ENCODE results near the gene EIF4G1. TPM values are rescaled to one million over a fixed set of nuclear protein-coding genes. Genes with fewer than 3 reads are reported as not detected.
"Not testable (repeated sequence)": the region's sequence is repeated elsewhere in the genome, so short reads cannot be mapped to it uniquely, and the experiment has no call there.

Gene EIF4G1
- total RNA-seq (2014; rRNA removed; shearing (Covaris generic); ENCODE audit: low replicate concordance): 378 and 439 TPM in 2 replicates

- Histone ChIP-seq H3K36me3 (peaks cover 48% of the 10 kb centered on the region), H3K4me3 (peak within 1 kb of the TSS; percentile 87), H3K9me3 (no peaks in the 10 kb centered on the region), H3K27me3 (0 out of 2 replicates have a peak, but pooled peaks cover 2% of the 10 kb centered on the region)
- DNase-seq: peak; percentile 95
These were observed at the start of gene EIF4G1 for GRCh38 chr3:184314363-184314699. Gene EIF4G1, plus strand, starts transcription at chr3:184314606. Its CDS starts 1,191 bp downstream, at chr3:184315797.

GRCh38 chr3:184267249-184267648, 47.2 kb upstream of the EIF4G1 start:
- H3K4me3 ChIP-seq, H3K36me3 ChIP-seq, H3K27me3 ChIP-seq, H3K9me3 ChIP-seq, DNase-seq: not testable (repeated sequence)

GRCh38 chr3:184272269-184272668, 42.1 kb upstream of the EIF4G1 start:
- H3K36me3 ChIP-seq: no peaks in the 10 kb centered on the region
- H3K4me3 ChIP-seq: no peak overlapping the region
- H3K27me3 ChIP-seq: peaks cover 11% of the 10 kb centered on the region; the same call in 1 of the 2 replicates
- no peak for DNase-seq
- no peaks in the 10 kb centered on the region for H3K9me3 ChIP-seq

GRCh38 chr3:184275381-184275701, 39.1 kb upstream of the EIF4G1 start:
- Histone ChIP-seq H3K36me3 (no peaks in the 10 kb centered on the region), H3K4me3 (no peak overlapping the region), H3K9me3 (no peaks in the 10 kb centered on the region), H3K27me3 (peaks cover 5% of the 10 kb centered on the region; the same call in 1 of the 2 replicates)
- DNase-seq: no peak

GRCh38 chr3:184275961-184276910, 38.2 kb upstream of the EIF4G1 start, which contains the start of gene ECE2:
Gene ECE2, plus strand, starts transcription at chr3:184276022. Its CDS starts 132 bp downstream, at chr3:184276154.
- Histone ChIP-seq H3K4me3 (no peak within 1 kb of the TSS), H3K9me3 (no peaks in the 10 kb centered on the region), H3K36me3 (no peaks in the 10 kb centered on the region), H3K27me3 (peaks cover 5% of the 10 kb centered on the region; the same call in 1 of the 2 replicates)
- peak; percentile 43 for DNase-seq

- Histone ChIP-seq H3K27me3 (peaks cover 5% of the 10 kb centered on the region; the same call in 1 of the 2 replicates), H3K4me3 (no peak overlapping the region), H3K36me3 (no peaks in the 10 kb centered on the region), H3K9me3 (no peaks in the 10 kb centered on the region)
- no peak for DNase-seq
These were observed 37.0 kb upstream of the EIF4G1 start for GRCh38 chr3:184277366-184277765.

GRCh38 chr3:184282941-184283340, 31.5 kb upstream of the EIF4G1 start:
- H3K4me3 ChIP-seq: no peak overlapping the region
- DNase-seq: no peak

GRCh38 chr3:184283681-184284080, 30.7 kb upstream of the EIF4G1 start:
- no peak for DNase-seq
- Histone ChIP-seq H3K36me3 (no peaks in the 10 kb centered on the region), H3K27me3 (peaks cover 4% of the 10 kb centered on the region; the same call in 1 of the 2 replicates), H3K9me3 (no peaks in the 10 kb centered on the region), H3K4me3 (no peak overlapping the region)

More at GRCh38 chr3:184282941-184283340, 31.5 kb upstream of the EIF4G1 start:
- Histone ChIP-seq H3K36me3 (no peaks in the 10 kb centered on the region), H3K27me3 (no peaks in the 10 kb centered on the region), H3K9me3 (no peaks in the 10 kb centered on the region)

GRCh38 chr3:184284696-184285095, 29.7 kb upstream of the EIF4G1 start:
- Histone ChIP-seq H3K9me3 (no peaks in the 10 kb centered on the region), H3K4me3 (no peak overlapping the region), H3K36me3 (no peaks in the 10 kb centered on the region), H3K27me3 (peaks cover 4% of the 10 kb centered on the region; the same call in 1 of the 2 replicates)
- peak; percentile 71 for DNase-seq

- H3K4me3 ChIP-seq: no peak overlapping the region
- H3K9me3 ChIP-seq: no peaks in the 10 kb centered on the region
- H3K36me3 ChIP-seq: no peaks in the 10 kb centered on the region
- DNase-seq: peak; percentile 64
- H3K27me3 ChIP-seq: peaks cover 4% of the 10 kb centered on the region; the same call in 1 of the 2 replicates
These were observed 24.9 kb upstream of the EIF4G1 start for GRCh38 chr3:184289426-184289938.

- no peak for DNase-seq
- no peaks in the 10 kb centered on the region for H3K36me3 ChIP-seq
- peaks cover 4% of the 10 kb centered on the region; the same call in 1 of the 2 replicates for H3K27me3 ChIP-seq
- no peak overlapping the region for H3K4me3 ChIP-seq
- H3K9me3 ChIP-seq: no peaks in the 10 kb centered on the region
These were observed 24.1 kb upstream of the EIF4G1 start for GRCh38 chr3:184290331-184290730.

GRCh38 chr3:184291044-184291737, 23.2 kb upstream of the EIF4G1 start:
- H3K9me3 ChIP-seq: no peaks in the 10 kb centered on the region
- no peak overlapping the region for H3K4me3 ChIP-seq
- peaks cover 4% of the 10 kb centered on the region; the same call in 1 of the 2 replicates for H3K27me3 ChIP-seq
- DNase-seq: no peak
- H3K36me3 ChIP-seq: no peaks in the 10 kb centered on the region

- Histone ChIP-seq H3K27me3 (peaks cover 4% of the 10 kb centered on the region; the same call in 1 of the 2 replicates), H3K36me3 (no peaks in the 10 kb centered on the region), H3K9me3 (no peaks in the 10 kb centered on the region), H3K4me3 (no peak overlapping the region)
- no peak for DNase-seq
These were observed 22.5 kb upstream of the EIF4G1 start for GRCh38 chr3:184291738-184292445.

- no peak for DNase-seq
- Histone ChIP-seq H3K9me3 (no peaks in the 10 kb centered on the region), H3K36me3 (peaks cover 16% of the 10 kb centered on the region), H3K4me3 (no peak overlapping the region), H3K27me3 (no peaks in the 10 kb centered on the region)
These were observed 18.6 kb upstream of the EIF4G1 start for GRCh38 chr3:184295771-184296170.

- no peak overlapping the region for H3K4me3 ChIP-seq
These were observed 17.8 kb upstream of the EIF4G1 start for GRCh38 chr3:184296616-184297015.

GRCh38 chr3:184298759-184299487, 15.5 kb upstream of the EIF4G1 start, which contains the start of gene PSMD2:
Gene PSMD2, plus strand, starts transcription at chr3:184299241. Its CDS starts 26 bp downstream, at chr3:184299267.
- H3K9me3 ChIP-seq: no peaks in the 10 kb centered on the region
- peaks cover 48% of the 10 kb centered on the region for H3K36me3 ChIP-seq
- DNase-seq: peak; percentile 98
- peak within 1 kb of the TSS; percentile 86 for H3K4me3 ChIP-seq
- no peaks in the 10 kb centered on the region for H3K27me3 ChIP-seq

More at GRCh38 chr3:184296616-184297015, 17.8 kb upstream of the EIF4G1 start:
- DNase-seq: no peak
- no peaks in the 10 kb centered on the region for H3K9me3 ChIP-seq
- no peaks in the 10 kb centered on the region for H3K27me3 ChIP-seq
- peaks cover 25% of the 10 kb centered on the region for H3K36me3 ChIP-seq
